ENCODE data around the gene SAAL1. TPM values are rescaled to one million over a fixed set of nuclear protein-coding genes. Genes with fewer than 3 reads are reported as not detected.

SAAL1 gene
- total RNA-seq, 2 donors from 2014 or later: 23.2 to 28.2 TPM

DNA sequence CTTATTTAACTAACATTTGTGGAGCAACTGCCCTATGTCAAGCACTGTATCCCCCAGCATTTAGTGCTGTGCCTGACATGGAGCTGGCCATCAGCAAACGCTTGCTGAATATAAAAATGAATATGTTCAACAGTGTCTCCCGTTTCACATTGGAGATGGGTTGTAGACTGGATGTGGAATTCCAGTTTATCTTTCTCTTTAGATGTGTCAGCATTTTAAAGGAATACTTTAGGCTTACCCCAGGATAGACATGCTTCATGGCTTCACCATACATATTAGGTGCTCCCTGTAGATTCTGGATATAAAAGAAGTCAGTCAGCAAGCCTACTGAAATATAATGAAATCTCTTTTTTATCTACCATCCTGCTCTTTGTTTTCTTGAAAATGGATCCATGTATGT is 38.5 kb downstream of the SAAL1 start:
- Mint-ChIP-seq H3K27me3 (ENCODE audit: insufficient read depth) (no peaks in the 10 kb centered on the region), H3K4me1 (no peaks in the 10 kb centered on the region), H3K36me3 (ENCODE audit: low read depth) (no peaks in the 10 kb centered on the region), H3K27ac (no peak overlapping the region), H3K4me3 (no peak overlapping the region), H3K9me3 (no peaks in the 10 kb centered on the region)
- no peak overlapping the region for H3K4me3 ChIP-seq (ENCODE audit: low read length)
- DNase-seq: no peak
- TF ChIP-seq, protein P1, sequence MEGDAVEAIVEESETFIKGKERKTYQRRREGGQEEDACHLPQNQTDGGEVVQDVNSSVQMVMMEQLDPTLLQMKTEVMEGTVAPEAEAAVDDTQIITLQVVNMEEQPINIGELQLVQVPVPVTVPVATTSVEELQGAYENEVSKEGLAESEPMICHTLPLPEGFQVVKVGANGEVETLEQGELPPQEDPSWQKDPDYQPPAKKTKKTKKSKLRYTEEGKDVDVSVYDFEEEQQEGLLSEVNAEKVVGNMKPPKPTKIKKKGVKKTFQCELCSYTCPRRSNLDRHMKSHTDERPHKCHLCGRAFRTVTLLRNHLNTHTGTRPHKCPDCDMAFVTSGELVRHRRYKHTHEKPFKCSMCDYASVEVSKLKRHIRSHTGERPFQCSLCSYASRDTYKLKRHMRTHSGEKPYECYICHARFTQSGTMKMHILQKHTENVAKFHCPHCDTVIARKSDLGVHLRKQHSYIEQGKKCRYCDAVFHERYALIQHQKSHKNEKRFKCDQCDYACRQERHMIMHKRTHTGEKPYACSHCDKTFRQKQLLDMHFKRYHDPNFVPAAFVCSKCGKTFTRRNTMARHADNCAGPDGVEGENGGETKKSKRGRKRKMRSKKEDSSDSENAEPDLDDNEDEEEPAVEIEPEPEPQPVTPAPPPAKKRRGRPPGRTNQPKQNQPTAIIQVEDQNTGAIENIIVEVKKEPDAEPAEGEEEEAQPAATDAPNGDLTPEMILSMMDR (conservative IDR thresholded peaks at IDR 0.05): no peak
- H3K4me1 ChIP-seq (ENCODE audit: control insufficient read depth, insufficient read depth, low read length): no peaks in the 10 kb centered on the region
- H3K9ac ChIP-seq (ENCODE audit: extremely low read depth, low read length, poor library complexity, severe bottlenecking): no peak overlapping the region
- H3K27ac ChIP-seq (ENCODE audit: low read depth, low read length): no peak overlapping the region
- H3K9me3 ChIP-seq (ENCODE audit: control insufficient read depth, low read length): no peaks in the 10 kb centered on the region
- H3K27me3 ChIP-seq (ENCODE audit: control insufficient read depth, insufficient read depth, low read length, poor library complexity, severe bottlenecking): no peaks in the 10 kb centered on the region
- H3K36me3 ChIP-seq (ENCODE audit: control insufficient read depth, insufficient read depth, low read length): no peaks in the 10 kb centered on the region
- 96 to 100% methylated on average over 1 to 2 of the region's 2 CpGs for WGBS, 2 experiments (ENCODE audit: insufficient coverage in 1 of 2, insufficient read length in 1 of 2)

DNA sequence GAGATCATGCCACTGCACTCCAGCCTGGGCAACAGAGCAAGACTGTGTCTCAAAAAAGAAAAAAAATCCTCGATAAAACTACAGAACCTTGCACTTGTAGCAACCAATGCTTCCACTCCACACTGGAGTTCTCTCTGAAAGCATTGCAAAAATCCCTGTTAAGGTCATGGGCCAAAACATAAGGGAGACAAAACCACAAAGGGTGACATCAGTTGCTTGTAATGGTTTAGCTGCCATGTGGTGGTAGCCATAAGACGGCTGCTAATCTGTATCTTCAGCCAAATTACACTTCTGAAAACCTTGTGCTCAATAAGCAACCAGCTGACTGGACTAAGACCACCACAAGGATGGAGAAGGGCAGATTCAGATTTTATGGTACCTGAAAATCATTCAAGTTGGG is 39.3 kb downstream of the SAAL1 start:
- Histone ChIP-seq H3K9me3 (ENCODE audit: control insufficient read depth, low read length) (no peaks in the 10 kb centered on the region), H3K27ac (ENCODE audit: low read depth, low read length) (no peak overlapping the region), H3K9ac (ENCODE audit: extremely low read depth, low read length, poor library complexity, severe bottlenecking) (no peak overlapping the region), H3K27me3 (ENCODE audit: control insufficient read depth, insufficient read depth, low read length, poor library complexity, severe bottlenecking) (no peaks in the 10 kb centered on the region), H3K36me3 (ENCODE audit: control insufficient read depth, insufficient read depth, low read length) (no peaks in the 10 kb centered on the region), H3K4me1 (ENCODE audit: control insufficient read depth, insufficient read depth, low read length) (no peaks in the 10 kb centered on the region), H3K4me3 (ENCODE audit: low read length) (no peak overlapping the region)
- no peak overlapping the region for H3K27ac Mint-ChIP-seq
- 80 to 97% methylated on average over 1 to 2 of the region's 2 CpGs for WGBS, 2 experiments (ENCODE audit: insufficient coverage in 1 of 2, insufficient read length in 1 of 2)
- H3K4me3 Mint-ChIP-seq: no peak overlapping the region
- DNase-seq: no peak
- TF ChIP-seq, protein P1 (conservative IDR thresholded peaks at IDR 0.05): no peak
- H3K4me1 Mint-ChIP-seq: no peaks in the 10 kb centered on the region
- no peaks in the 10 kb centered on the region for H3K27me3 Mint-ChIP-seq (ENCODE audit: insufficient read depth)
- no peaks in the 10 kb centered on the region for H3K36me3 Mint-ChIP-seq (ENCODE audit: low read depth)
- no peaks in the 10 kb centered on the region for H3K9me3 Mint-ChIP-seq

DNA sequence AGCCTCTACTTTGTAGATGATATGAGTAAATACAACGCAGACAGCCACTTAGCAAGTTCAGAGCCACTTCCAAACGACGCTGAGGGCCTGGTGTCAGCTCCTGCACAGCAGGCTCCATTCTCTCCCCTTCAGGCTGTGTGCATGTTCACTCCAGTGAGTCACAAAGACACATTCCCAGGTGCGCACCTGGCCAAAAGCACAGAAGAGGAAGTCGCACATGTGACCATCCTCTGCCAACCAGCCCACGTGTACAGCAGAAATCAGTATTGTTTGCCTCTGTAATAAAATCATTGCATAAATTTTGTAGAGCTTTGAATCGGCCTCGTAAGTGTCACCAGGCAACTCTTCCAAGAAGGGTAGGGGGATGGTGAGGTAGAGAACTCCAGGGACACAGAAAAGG is 40.3 kb downstream of the SAAL1 start:
- 90 to 91% methylated on average over 8 of the region's 8 CpGs for WGBS, 2 experiments (ENCODE audit: insufficient coverage in 1 of 2, insufficient read length in 1 of 2)
- H3K4me1 ChIP-seq (ENCODE audit: control insufficient read depth, insufficient read depth, low read length): no peaks in the 10 kb centered on the region
- no peak overlapping the region for H3K4me3 ChIP-seq (ENCODE audit: low read length)
- H3K27me3 ChIP-seq (ENCODE audit: control insufficient read depth, insufficient read depth, low read length, poor library complexity, severe bottlenecking): no peaks in the 10 kb centered on the region
- no peak overlapping the region for H3K9ac ChIP-seq (ENCODE audit: extremely low read depth, low read length, poor library complexity, severe bottlenecking)
- Mint-ChIP-seq H3K36me3 (ENCODE audit: low read depth) (no peaks in the 10 kb centered on the region), H3K9me3 (no peaks in the 10 kb centered on the region), H3K4me3 (no peak overlapping the region), H3K27ac (no peak overlapping the region), H3K27me3 (ENCODE audit: insufficient read depth) (no peaks in the 10 kb centered on the region), H3K4me1 (no peaks in the 10 kb centered on the region)
- H3K36me3 ChIP-seq (ENCODE audit: control insufficient read depth, insufficient read depth, low read length): no peaks in the 10 kb centered on the region
- H3K9me3 ChIP-seq (ENCODE audit: control insufficient read depth, low read length): no peaks in the 10 kb centered on the region
- TF ChIP-seq, protein P1 (conservative IDR thresholded peaks at IDR 0.05): no peak
- no peak overlapping the region for H3K27ac ChIP-seq (ENCODE audit: low read depth, low read length)
- DNase-seq: no peak

Data from endodermal cell (in vitro differentiated cells).